ENCODE measurements around the gene TRIM7. TPM values are rescaled to one million over a fixed set of nuclear protein-coding genes. Genes with fewer than 3 reads are reported as not detected.

The TRIM7 gene
- total RNA-seq, 1 experiment from 2014 or later = 30.2 TPM

- no peaks in the 10 kb centered on the region; the same call in 1 of the 2 replicates for H3K79me2 ChIP-seq (ENCODE audit: insufficient read depth, low read length)
- peak overlapping the region; percentile 93 for H3K27ac ChIP-seq (ENCODE audit: low read depth, low read length)
- ATAC-seq (peak; percentile 26), DNase-seq (ENCODE audit: low read depth, low spot score) (no peak)
- no TSS peak for BruUV-seq (replicated peaks)
- H3K36me3 ChIP-seq (ENCODE audit: control insufficient read depth in 1 of 2, insufficient read depth in 2 of 2, low read length in 2 of 2) = no peaks in the 10 kb centered on the region
- H4K20me1 ChIP-seq (ENCODE audit: insufficient read depth) = no peaks in the 10 kb centered on the region
- CTCF ChIA-PET = interaction anchor here (1.4 kb wide), 1 partner anchor 13 kb away, joined by 4 read pairs; no protein-coding TSS in a partner anchor
- peak overlapping the region; percentile 94 for H3K4me2 ChIP-seq (ENCODE audit: low read length)
- H3K9me3 ChIP-seq (ENCODE audit: control insufficient read depth in 1 of 2, insufficient read depth in 1 of 2, low read depth in 1 of 2, low read length in 2 of 2) = no peaks in the 10 kb centered on the region
- H2AFZ ChIP-seq (ENCODE audit: low read depth, low read length, poor library complexity, severe bottlenecking) = no peak overlapping the region
- no peaks in the 10 kb centered on the region for H3K9me2 ChIP-seq (ENCODE audit: insufficient read depth)
- peaks cover 12 to 40% of the 10 kb centered on the region in 2 experiments for H3K4me1 ChIP-seq (ENCODE audit: control insufficient read depth in 1 of 2, insufficient read depth in 2 of 2, low read length in 2 of 2)
- H3K27me3 ChIP-seq (ENCODE audit: insufficient read depth, low read length) = no peaks in the 10 kb centered on the region
- peak overlapping the region; percentile 78 for H3K9ac ChIP-seq (ENCODE audit: low read length)
- H3K4me3 ChIP-seq (replicated peaks in 1 of 2; ENCODE audit: low read depth in 1 of 2, low read length in 2 of 2) = peak overlapping the region; percentile 70 to 73
- intact Hi-C loops (cut with micrococcal nuclease) = no loop called here
- TF ChIP-seq ATF3 (IDR thresholded peaks at IDR 0.05) = no peak
- no peak for TF ChIP-seq TCF7L2 (IDR thresholded peaks at IDR 0.05; ENCODE audit: borderline replicate concordance, extremely low read depth, insufficient read depth, insufficient read length)
- no peak for TF ChIP-seq REST (IDR thresholded peaks at IDR 0.05; ENCODE audit: low read depth)
- TF ChIP-seq POLR2A (IDR thresholded peaks at IDR 0.05; ENCODE audit: borderline replicate concordance, extremely low read depth, insufficient read depth, insufficient read length) = peak; percentile 19
- POLR2A ChIA-PET = interaction anchor here (0.8 to 4.3 kb wide), 6 partner anchors 12 to 34 kb away, joined by 3 to 41 read pairs (median 8); partner anchors contain the start of gene TRIM41
- RAD21 ChIA-PET (ENCODE audit: low non-redundant PET in 1 of 2, low total read pairs in 2 of 2, uncharacterized antibody in 2 of 2, unreplicated experiment in 2 of 2) = interaction anchor here in 1 of 2 experiments (1.2 kb wide), 1 partner anchor 8 kb away, joined by 6 read pairs; no protein-coding TSS in a partner anchor
Observed at GRCh38 chr5:181204113-181204825, 727 bp downstream of the TRIM7 start.

Measured in HCT116 (cell line).